GM12874 (cell line): Measurements from ENCODE around the gene TOB1.

Experiments
- TF ChIP-seq, protein P1 (sequence below): IDR thresholded peaks from 2 replicates; pipeline ENCODE4 v1.5.1; 2011; ENCODE audit warnings: low read depth, mild to moderate bottlenecking, control low read depth, low read length, moderate library complexity; ENCODE audit not compliant: insufficient read depth

Gene TOB1

DNA sequence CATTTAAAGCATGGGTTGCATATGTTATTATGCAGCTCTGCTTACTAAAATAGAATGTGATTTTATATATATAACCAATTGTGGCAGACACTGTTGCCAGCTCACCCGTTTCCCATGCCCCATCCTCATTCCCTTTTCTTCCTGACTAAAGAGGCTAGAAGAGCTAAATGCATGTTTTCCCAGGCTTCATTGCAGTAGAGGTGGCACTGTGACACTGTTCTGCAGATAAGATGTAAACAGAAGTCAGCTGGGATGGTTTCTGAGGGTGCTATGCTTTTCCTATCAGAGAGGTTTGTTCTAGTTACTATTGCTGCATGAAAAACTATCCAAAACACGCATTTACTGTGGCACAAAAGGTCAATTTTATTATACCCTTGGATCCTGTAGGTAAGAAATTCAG is 5.7 kb upstream of the TOB1 start:
- TF ChIP-seq, protein P1, sequence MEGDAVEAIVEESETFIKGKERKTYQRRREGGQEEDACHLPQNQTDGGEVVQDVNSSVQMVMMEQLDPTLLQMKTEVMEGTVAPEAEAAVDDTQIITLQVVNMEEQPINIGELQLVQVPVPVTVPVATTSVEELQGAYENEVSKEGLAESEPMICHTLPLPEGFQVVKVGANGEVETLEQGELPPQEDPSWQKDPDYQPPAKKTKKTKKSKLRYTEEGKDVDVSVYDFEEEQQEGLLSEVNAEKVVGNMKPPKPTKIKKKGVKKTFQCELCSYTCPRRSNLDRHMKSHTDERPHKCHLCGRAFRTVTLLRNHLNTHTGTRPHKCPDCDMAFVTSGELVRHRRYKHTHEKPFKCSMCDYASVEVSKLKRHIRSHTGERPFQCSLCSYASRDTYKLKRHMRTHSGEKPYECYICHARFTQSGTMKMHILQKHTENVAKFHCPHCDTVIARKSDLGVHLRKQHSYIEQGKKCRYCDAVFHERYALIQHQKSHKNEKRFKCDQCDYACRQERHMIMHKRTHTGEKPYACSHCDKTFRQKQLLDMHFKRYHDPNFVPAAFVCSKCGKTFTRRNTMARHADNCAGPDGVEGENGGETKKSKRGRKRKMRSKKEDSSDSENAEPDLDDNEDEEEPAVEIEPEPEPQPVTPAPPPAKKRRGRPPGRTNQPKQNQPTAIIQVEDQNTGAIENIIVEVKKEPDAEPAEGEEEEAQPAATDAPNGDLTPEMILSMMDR: no peak

DNA sequence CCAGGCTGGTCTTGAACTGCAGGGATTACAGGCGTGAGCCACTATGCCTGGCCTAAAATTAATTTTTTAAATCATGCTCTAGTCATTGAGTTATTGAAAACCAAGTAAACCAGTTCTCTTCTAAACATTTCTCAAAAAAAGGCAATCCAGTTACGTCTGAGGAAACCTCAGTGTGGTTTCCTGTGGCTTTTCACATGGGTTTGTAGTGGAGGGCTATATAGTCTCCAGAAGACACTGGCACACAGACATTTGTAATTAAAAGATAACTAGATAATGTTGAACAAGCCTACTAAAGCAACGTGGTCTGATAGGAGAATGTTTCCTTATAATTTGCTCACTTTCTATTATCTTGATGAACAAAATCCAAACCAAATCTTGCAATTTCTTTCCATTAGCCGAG is 5.2 kb upstream of the TOB1 start:
- TF ChIP-seq, protein P1: no peak

DNA sequence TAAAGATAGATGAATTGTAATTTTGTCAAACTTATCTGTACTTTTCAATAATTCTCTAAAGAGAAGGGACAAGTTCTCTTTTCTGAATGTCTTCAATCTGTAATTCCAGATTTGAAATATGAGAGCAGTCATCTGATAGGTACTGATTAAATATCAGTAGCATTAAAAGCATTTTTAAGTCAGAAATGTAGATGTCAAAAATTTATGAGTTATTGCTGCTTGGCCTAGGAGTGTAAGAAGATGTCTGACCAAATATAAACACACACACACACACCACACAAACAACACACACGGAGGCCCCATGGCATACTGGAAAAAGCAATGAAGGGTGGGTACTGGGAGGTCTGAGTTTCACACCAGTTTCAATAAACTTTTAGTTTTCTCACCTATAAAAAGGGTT is 2.4 kb upstream of the TOB1 start:
- TF ChIP-seq, protein P1: no peak

DNA sequence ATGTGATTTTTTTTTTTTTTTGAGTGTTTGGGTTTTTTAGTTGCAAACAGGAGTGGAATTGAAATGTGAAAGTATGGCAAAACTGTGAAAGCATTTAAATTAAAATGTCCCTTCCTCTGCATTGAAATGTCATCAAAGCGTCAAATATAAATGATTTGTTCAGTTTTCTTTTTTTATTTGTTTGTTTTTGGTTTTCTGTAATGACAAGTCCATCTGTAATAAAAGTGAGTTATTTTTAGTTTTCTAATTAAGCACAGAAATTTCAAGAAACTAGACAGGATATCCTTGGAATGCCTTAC is 1.9 kb upstream of the TOB1 start:
- TF ChIP-seq, protein P1: no peak

DNA sequence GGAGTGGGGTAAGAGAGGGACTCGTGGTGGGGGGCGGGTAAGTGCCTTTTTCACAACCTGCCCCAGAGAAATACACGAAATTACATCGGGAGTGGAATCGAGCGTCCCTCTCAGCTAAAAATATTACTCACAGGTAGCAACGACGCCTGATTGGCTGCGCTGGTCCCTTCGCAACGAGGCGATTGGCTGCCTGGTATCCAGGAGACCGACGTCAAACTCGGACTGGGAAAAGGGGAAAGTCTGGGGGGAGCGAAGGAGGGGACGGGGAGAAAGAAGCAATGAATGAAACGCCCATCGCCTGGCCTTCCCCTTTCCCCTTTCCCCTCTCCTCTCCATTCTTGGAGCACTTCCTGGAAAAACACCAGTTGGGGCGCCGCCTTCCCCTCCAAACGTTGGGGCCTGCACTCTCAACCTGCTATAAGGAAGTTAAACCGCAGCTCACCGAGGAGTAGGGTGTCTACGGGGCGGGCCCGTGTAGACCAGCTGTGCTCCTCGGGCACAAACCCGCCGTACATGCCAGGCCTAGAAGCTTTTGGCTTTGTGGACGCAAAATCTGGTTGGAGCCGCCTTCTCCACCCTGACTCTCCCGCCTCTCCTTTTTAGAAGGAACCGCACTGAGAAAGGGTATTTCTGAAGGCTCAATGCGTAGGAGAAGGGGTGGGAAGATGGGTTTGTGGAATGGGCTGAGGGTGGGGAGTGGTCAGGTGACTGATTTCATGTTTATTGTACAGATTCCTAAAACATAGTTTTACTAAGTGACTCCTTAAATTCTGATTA is 1.4 kb upstream of the TOB1 start:
- TF ChIP-seq, protein P1: no peak

DNA sequence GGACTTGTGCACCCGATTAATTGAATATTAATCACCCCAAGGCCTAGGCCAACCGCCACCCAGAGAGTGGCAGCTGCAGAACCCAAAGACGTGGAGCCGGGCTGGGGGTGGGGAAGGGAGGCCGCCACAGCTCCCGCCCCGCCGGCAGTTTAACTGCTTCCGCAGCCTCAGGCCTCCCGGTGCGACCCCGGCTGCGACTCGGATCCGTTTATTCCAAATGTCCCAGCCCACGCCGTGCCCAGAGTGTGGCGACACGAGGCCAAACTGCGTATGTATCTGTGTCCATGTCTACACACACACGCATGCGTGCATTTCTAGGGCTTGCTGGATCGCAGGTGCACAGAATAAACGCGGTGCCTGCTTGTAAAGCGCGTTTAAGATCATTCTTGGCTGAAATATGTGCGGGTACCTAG is 802 bp upstream of the TOB1 start:
- TF ChIP-seq, protein P1: no peak

DNA sequence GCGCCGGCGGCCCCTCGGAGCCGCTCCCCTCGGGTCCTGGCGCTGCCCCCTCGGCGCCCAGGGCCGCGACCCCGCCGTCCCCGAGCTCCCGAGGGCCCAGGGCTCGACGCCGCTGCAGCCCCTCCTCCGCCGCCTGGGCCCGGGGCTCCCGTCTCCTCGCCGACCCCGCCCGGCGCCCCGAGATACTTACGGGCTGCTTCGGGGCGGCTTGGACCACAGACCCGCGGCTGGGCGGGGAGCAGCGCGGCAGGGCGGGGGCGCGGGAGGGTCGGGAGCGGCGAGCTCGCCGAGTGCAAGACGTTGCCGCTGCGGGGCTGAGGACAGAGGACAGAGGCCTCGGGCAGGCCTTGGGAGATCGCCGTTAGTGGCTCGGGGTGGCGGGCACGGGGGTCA is 290 bp downstream of the TOB1 start:
- TF ChIP-seq, protein P1: no peak
